Activated CD8-positive, alpha-beta T cell treated with anti-CD3 and anti-CD28 coated beads for 36 hours (primary cell): ENCODE measurements around the gene DAPK2. TPM values are rescaled to one million over a fixed set of nuclear protein-coding genes. Genes with fewer than 3 reads are reported as not detected.

Source experiments
- ATAC-seq: fragments of 200-7000 bp; cut with Tn5 transposase; one replicate; pipeline ENCODE4 v1.10.0; 2021; ENCODE audit warnings: mild to moderate bottlenecking, moderate library complexity
- CTCF ChIA-PET: fragments of 350-600 bp; sonication (Branson Sonifier 250); formaldehyde crosslinking; loops from one replicate; lab custom pipeline; 2021; ENCODE audit warnings: antibody characterized with exemption; lab: Charles Lee
- POLR2A ChIA-PET: fragments of 350-600 bp; sonication (Branson Sonifier 250); formaldehyde crosslinking; loops from one replicate; lab custom pipeline; 2021; ENCODE audit warnings: antibody characterized with exemption; lab: Charles Lee
- DNase-seq: peaks from one replicate; pipeline ENCODE4 v3.0.0-alpha.2; 2020
- H3K27ac Mint-ChIP-seq: one replicate; pipeline ENCODE4 v1.8.0; 2021; ENCODE audit warnings: mild to moderate bottlenecking, mixed read lengths
- H3K27me3 Mint-ChIP-seq: one replicate; pipeline ENCODE4 v1.8.0; 2021; ENCODE audit warnings: mixed read lengths
- H3K36me3 Mint-ChIP-seq: one replicate; pipeline ENCODE4 v1.8.0; 2021; ENCODE audit warnings: low read depth, mixed read lengths
- H3K4me1 Mint-ChIP-seq: one replicate; pipeline ENCODE4 v1.8.0; 2021; ENCODE audit warnings: low read depth, mixed read lengths
- H3K4me3 Mint-ChIP-seq: one replicate; pipeline ENCODE4 v1.8.0; 2021; ENCODE audit warnings: mild to moderate bottlenecking, moderate library complexity, mixed read lengths
- H3K9me3 Mint-ChIP-seq: one replicate; pipeline ENCODE4 v1.8.0; 2021; ENCODE audit warnings: mixed read lengths
- CTCF ChIP-seq: fragments of 200-600 bp; IDR thresholded peaks from one replicate; pipeline ENCODE4 v1.8.0; 2022; ENCODE audit warnings: antibody characterized with exemption, mild to moderate bottlenecking
- intact Hi-C: fragments of 100-400 bp; cut with micrococcal nuclease; formaldehyde crosslinking; loops from one replicate; pipeline ENCODE4 v1.10.0; 2022
- total RNA-seq, 2 experiments: library from RNA; stranded (reverse); gene quantifications; one replicate each; pipeline ENCODE4 v1.2.3, GENCODE V29; 2021

The DAPK2 gene
- total RNA-seq, 2 experiments from 2014 or later: 1.2 to 1.5 TPM

GRCh38 chr15:63905558-63906265, 140.6 kb downstream of the DAPK2 start:
- Mint-ChIP-seq H3K4me1 (peaks cover 22% of the 10 kb centered on the region), H3K27me3 (no peaks in the 10 kb centered on the region), H3K36me3 (no peaks in the 10 kb centered on the region), H3K9me3 (no peaks in the 10 kb centered on the region), H3K27ac (peak overlapping the region; percentile 69), H3K4me3 (no peak overlapping the region)
- TF ChIP-seq CTCF: no peak
- no peak for DNase-seq
- CTCF ChIA-PET: interaction anchor here (2.1 to 2.7 kb wide), 2 partner anchors 40 to 140 kb away, joined by 7 to 11 read pairs; partner anchors contain the start of gene DAPK2
- intact Hi-C loops: no loop called here
- POLR2A ChIA-PET: interaction anchor here (1.7 kb wide), 1 partner anchor 11 kb away, joined by 4 read pairs; no protein-coding TSS in a partner anchor
- ATAC-seq: peak; percentile 79

- Mint-ChIP-seq H3K36me3 (no peaks in the 10 kb centered on the region), H3K27me3 (no peaks in the 10 kb centered on the region), H3K27ac (no peak overlapping the region), H3K4me3 (no peak overlapping the region), H3K9me3 (no peaks in the 10 kb centered on the region), H3K4me1 (peaks cover 25% of the 10 kb centered on the region)
- no peak for TF ChIP-seq CTCF
- intact Hi-C loops: no loop called here
- ChIA-PET POLR2A (interaction anchor here (1.3 to 1.7 kb wide), 2 partner anchors 11 to 40 kb away, joined by 3 to 4 read pairs; no protein-coding TSS in a partner anchor), CTCF (interaction anchor here (0.7 to 2.7 kb wide), 5 partner anchors 16 to 162 kb away, joined by 3 to 11 read pairs (median 5); partner anchors contain the start of gene DAPK2)
- DNase-seq: no peak
- no peak for ATAC-seq
Measured at GRCh38 chr15:63905131-63905530, 141.2 kb downstream of the DAPK2 start.

GRCh38 chr15:63904042-63904441, 142.2 kb downstream of the DAPK2 start:
- CTCF ChIA-PET: interaction anchor here (0.9 to 2.7 kb wide), 8 partner anchors 12 to 163 kb away, joined by 3 to 11 read pairs (median 4); partner anchors contain the start of gene DAPK2
- H3K4me1 Mint-ChIP-seq: peaks cover 29% of the 10 kb centered on the region
- ATAC-seq: no peak
- H3K27me3 Mint-ChIP-seq: no peaks in the 10 kb centered on the region
- no peak overlapping the region for H3K27ac Mint-ChIP-seq
- POLR2A ChIA-PET: interaction anchor here (1.3 to 1.7 kb wide), 2 partner anchors 10 to 41 kb away, joined by 3 to 4 read pairs; no protein-coding TSS in a partner anchor
- TF ChIP-seq CTCF: no peak
- no peaks in the 10 kb centered on the region for H3K9me3 Mint-ChIP-seq
- H3K4me3 Mint-ChIP-seq: no peak overlapping the region
- no peak for DNase-seq
- intact Hi-C loops: no loop called here
- H3K36me3 Mint-ChIP-seq: no peaks in the 10 kb centered on the region

- intact Hi-C loops: no loop called here
- no peak overlapping the region for H3K4me3 Mint-ChIP-seq
- H3K27me3 Mint-ChIP-seq: no peaks in the 10 kb centered on the region
- H3K9me3 Mint-ChIP-seq: no peaks in the 10 kb centered on the region
- H3K27ac Mint-ChIP-seq: no peak overlapping the region
- DNase-seq (no peak), ATAC-seq (no peak)
- ChIA-PET CTCF (interaction anchor here (1.0 to 1.5 kb wide), 4 partner anchors 12 to 160 kb away, joined by 3 to 5 read pairs (median 3); no protein-coding TSS in a partner anchor), POLR2A (interaction anchor here (0.8 kb wide), 1 partner anchor 13 kb away, joined by 3 read pairs; no protein-coding TSS in a partner anchor)
- peaks cover 34% of the 10 kb centered on the region for H3K4me1 Mint-ChIP-seq
- no peak for TF ChIP-seq CTCF
- no peaks in the 10 kb centered on the region for H3K36me3 Mint-ChIP-seq
Measured at GRCh38 chr15:63902671-63903035, 143.6 kb downstream of the DAPK2 start.
